ENCODE results near the gene KAT2B. TPM values are rescaled to one million over a fixed set of nuclear protein-coding genes. Genes with fewer than 3 reads are reported as not detected.

KAT2B gene
- total and polyA plus RNA-seq, 2 of the 13 experiments (the other 11 are each of a cell fraction or from before 2014, with no cell fraction given), result 0.97 to 1.7 TPM

DNA sequence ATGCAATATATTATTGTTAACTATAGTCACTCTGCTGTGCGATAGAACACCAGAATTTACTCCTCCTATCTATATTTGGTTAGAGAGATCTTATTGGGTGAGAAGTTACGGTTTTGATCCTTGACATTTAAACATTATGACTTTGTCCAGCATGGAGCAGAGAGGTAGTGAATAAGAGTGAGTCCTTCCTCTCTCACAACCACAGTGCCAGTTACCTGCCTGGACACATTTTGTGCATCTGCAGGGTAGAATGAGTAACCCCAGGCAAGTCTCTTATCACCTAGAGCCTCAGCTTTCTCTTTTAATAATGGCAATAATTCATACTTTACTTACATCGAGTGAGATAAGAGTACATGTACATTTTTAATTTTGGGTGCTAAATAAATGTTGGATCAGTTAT is 24.1 kb downstream of the KAT2B start (continued):
- TF ChIP-seq, protein P1, sequence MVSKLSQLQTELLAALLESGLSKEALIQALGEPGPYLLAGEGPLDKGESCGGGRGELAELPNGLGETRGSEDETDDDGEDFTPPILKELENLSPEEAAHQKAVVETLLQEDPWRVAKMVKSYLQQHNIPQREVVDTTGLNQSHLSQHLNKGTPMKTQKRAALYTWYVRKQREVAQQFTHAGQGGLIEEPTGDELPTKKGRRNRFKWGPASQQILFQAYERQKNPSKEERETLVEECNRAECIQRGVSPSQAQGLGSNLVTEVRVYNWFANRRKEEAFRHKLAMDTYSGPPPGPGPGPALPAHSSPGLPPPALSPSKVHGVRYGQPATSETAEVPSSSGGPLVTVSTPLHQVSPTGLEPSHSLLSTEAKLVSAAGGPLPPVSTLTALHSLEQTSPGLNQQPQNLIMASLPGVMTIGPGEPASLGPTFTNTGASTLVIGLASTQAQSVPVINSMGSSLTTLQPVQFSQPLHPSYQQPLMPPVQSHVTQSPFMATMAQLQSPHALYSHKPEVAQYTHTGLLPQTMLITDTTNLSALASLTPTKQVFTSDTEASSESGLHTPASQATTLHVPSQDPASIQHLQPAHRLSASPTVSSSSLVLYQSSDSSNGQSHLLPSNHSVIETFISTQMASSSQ (IDR thresholded peaks at IDR 0.05; ENCODE audit: low read depth), result no peak
- TF ChIP-seq, protein P1 (CRISPR knock-in tag; IDR thresholded peaks at IDR 0.05; ENCODE audit: borderline replicate concordance), result no peak
- TF ChIP-seq ZNF383 (CRISPR knock-in tag; IDR thresholded peaks at IDR 0.05; ENCODE audit: borderline replicate concordance), result no peak
- TF ChIP-seq GABPB1 (CRISPR knock-in tag; IDR thresholded peaks at IDR 0.05), result no peak
- TF ChIP-seq DPF2 (CRISPR knock-in tag; IDR thresholded peaks at IDR 0.05; ENCODE audit: borderline replicate concordance, low read depth), result no peak
- TF ChIP-seq MLX (CRISPR knock-in tag; IDR thresholded peaks at IDR 0.05), result no peak
- TF ChIP-seq KDM3A (CRISPR knock-in tag; IDR thresholded peaks at IDR 0.05; ENCODE audit: low read depth), result no peak
- TF ChIP-seq RAD21 (CRISPR knock-in tag; IDR thresholded peaks at IDR 0.05), result no peak
- TF ChIP-seq SYNCRIP (IDR thresholded peaks at IDR 0.05; ENCODE audit: insufficient read depth, low read depth, low read length), result no peak
